Measurements from ENCODE around the gene CCNDBP1. TPM values are rescaled to one million over a fixed set of nuclear protein-coding genes. Genes with fewer than 3 reads are reported as not detected.

The CCNDBP1 gene
- total RNA-seq, 1 experiment from 2014 or later = 62.5 TPM

DNA sequence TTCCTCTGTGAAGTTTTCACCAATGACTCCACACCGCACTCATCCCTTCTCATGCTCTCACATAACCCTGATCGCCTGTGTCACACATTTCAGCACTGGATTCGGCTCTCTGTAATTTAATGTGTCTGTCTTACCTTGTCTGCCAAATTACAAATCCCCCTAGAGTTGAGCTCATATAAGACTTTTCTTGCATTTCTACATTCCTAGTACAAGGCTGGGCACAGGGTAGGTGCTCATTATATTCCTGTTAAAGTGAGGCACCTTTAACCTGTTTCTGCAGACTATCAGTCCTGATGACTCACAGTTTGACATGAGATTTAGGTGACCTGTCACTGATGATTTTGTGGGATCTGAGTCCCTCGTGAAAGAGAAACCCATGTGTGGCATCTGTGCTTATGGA, 58.9 kb downstream of the CCNDBP1 start:
- DNase-seq (ENCODE audit: low read depth, low spot score) (no peak), ATAC-seq (no peak)
- intact Hi-C loops (cut with micrococcal nuclease; ENCODE audit: unreplicated experiment) = no loop called here
- no peaks in the 10 kb centered on the region for H3K9me3 ChIP-seq (ENCODE audit: control insufficient read depth, insufficient read depth, low read depth, low read length)
- no peaks in the 10 kb centered on the region for H3K36me3 ChIP-seq (ENCODE audit: control insufficient read depth, insufficient read depth, low read length)
- H3K27ac ChIP-seq (ENCODE audit: low read length) = no peak overlapping the region
- in situ Hi-C loops (cut with HindIII; ENCODE audit: low pct_unique_long_range_greater_than_20kb, low sequenced_read_pairs) = no loop called here
- ChIA-PET CTCF (no interaction called here), POLR2A (no interaction called here)
- no peak overlapping the region for H3K4me3 ChIP-seq (ENCODE audit: low read depth in 2 of 2, low read length in 2 of 2)
- no peak for TF ChIP-seq POLR2AphosphoS5 (IDR thresholded peaks at IDR 0.05; ENCODE audit: low read depth, low read length)
- TF ChIP-seq SIN3A (IDR thresholded peaks at IDR 0.05; ENCODE audit: borderline replicate concordance, insufficient read depth, low read depth, low read length) = no peak
- TF ChIP-seq, protein P1, sequence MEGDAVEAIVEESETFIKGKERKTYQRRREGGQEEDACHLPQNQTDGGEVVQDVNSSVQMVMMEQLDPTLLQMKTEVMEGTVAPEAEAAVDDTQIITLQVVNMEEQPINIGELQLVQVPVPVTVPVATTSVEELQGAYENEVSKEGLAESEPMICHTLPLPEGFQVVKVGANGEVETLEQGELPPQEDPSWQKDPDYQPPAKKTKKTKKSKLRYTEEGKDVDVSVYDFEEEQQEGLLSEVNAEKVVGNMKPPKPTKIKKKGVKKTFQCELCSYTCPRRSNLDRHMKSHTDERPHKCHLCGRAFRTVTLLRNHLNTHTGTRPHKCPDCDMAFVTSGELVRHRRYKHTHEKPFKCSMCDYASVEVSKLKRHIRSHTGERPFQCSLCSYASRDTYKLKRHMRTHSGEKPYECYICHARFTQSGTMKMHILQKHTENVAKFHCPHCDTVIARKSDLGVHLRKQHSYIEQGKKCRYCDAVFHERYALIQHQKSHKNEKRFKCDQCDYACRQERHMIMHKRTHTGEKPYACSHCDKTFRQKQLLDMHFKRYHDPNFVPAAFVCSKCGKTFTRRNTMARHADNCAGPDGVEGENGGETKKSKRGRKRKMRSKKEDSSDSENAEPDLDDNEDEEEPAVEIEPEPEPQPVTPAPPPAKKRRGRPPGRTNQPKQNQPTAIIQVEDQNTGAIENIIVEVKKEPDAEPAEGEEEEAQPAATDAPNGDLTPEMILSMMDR (IDR thresholded peaks at IDR 0.05) = no peak
- TF ChIP-seq, protein P2, sequence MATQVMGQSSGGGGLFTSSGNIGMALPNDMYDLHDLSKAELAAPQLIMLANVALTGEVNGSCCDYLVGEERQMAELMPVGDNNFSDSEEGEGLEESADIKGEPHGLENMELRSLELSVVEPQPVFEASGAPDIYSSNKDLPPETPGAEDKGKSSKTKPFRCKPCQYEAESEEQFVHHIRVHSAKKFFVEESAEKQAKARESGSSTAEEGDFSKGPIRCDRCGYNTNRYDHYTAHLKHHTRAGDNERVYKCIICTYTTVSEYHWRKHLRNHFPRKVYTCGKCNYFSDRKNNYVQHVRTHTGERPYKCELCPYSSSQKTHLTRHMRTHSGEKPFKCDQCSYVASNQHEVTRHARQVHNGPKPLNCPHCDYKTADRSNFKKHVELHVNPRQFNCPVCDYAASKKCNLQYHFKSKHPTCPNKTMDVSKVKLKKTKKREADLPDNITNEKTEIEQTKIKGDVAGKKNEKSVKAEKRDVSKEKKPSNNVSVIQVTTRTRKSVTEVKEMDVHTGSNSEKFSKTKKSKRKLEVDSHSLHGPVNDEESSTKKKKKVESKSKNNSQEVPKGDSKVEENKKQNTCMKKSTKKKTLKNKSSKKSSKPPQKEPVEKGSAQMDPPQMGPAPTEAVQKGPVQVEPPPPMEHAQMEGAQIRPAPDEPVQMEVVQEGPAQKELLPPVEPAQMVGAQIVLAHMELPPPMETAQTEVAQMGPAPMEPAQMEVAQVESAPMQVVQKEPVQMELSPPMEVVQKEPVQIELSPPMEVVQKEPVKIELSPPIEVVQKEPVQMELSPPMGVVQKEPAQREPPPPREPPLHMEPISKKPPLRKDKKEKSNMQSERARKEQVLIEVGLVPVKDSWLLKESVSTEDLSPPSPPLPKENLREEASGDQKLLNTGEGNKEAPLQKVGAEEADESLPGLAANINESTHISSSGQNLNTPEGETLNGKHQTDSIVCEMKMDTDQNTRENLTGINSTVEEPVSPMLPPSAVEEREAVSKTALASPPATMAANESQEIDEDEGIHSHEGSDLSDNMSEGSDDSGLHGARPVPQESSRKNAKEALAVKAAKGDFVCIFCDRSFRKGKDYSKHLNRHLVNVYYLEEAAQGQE (IDR thresholded peaks at IDR 0.05; ENCODE audit: insufficient read depth in 1 of 2, low read depth in 2 of 2, low read length in 1 of 2) = no peak
- TF ChIP-seq TCF7L2 (IDR thresholded peaks at IDR 0.05; ENCODE audit: low read depth, low read length) = no peak
- no TSS peak for BruUV-seq (replicated peaks)
- H3K27me3 ChIP-seq (ENCODE audit: control insufficient read depth, insufficient read depth, low read length) = peaks cover 24% of the 10 kb centered on the region; the same call in 1 of the 2 replicates
- H3K4me1 ChIP-seq (ENCODE audit: control insufficient read depth, insufficient read depth, low read length) = no peaks in the 10 kb centered on the region

DNA sequence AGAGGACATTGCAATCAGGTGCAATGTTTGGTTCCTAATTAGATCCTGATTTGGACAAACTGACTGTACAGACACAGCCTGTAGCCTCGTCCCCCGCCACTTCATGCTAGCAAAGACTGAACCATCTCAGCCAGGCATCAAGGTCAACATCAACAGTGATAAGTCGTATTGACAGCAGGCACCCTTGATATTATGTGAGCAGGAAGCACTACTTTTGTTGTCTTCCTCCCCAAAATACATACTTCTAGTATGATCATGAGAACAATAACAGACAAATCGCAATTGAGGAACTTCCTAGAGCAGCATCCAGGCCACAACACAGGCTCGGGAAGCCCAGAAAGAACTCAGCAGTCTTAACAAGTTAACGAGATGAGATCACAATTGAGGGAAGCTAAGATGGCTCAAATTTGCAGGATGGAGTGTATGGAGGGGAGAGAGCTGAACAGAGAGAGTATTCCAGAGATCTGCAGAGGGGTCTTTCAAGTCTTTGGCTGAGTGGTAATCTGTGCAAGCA, 61.1 kb downstream of the CCNDBP1 start:
- DNase-seq (ENCODE audit: low read depth, low spot score) = no peak
- ChIA-PET CTCF (interaction anchor here (1.0 kb wide), 1 partner anchor 21 kb away, joined by 3 read pairs; no protein-coding TSS in a partner anchor), POLR2A (no interaction called here)
- H3K27me3 ChIP-seq (ENCODE audit: control insufficient read depth, insufficient read depth, low read length) = peaks cover 23% of the 10 kb centered on the region; the same call in 1 of the 2 replicates
- H3K4me1 ChIP-seq (ENCODE audit: control insufficient read depth, insufficient read depth, low read length) = no peaks in the 10 kb centered on the region
- H3K27ac ChIP-seq (ENCODE audit: low read length) = no peak overlapping the region
- TF ChIP-seq, protein P2 (IDR thresholded peaks at IDR 0.05; ENCODE audit: insufficient read depth in 1 of 2, low read depth in 2 of 2, low read length in 1 of 2) = no peak
- no peak for TF ChIP-seq SIN3A (IDR thresholded peaks at IDR 0.05; ENCODE audit: borderline replicate concordance, insufficient read depth, low read depth, low read length)
- no peak for TF ChIP-seq TCF7L2 (IDR thresholded peaks at IDR 0.05; ENCODE audit: low read depth, low read length)
- no peak for TF ChIP-seq POLR2AphosphoS5 (IDR thresholded peaks at IDR 0.05; ENCODE audit: low read depth, low read length)
- TF ChIP-seq, protein P1 (IDR thresholded peaks at IDR 0.05) = no peak
- no TSS peak for BruUV-seq (replicated peaks)
- in situ Hi-C loops (cut with HindIII; ENCODE audit: low pct_unique_long_range_greater_than_20kb, low sequenced_read_pairs) (no loop called here), intact Hi-C loops (cut with micrococcal nuclease; ENCODE audit: unreplicated experiment) (no loop called here)
- no peaks in the 10 kb centered on the region for H3K9me3 ChIP-seq (ENCODE audit: control insufficient read depth, insufficient read depth, low read depth, low read length)
- ATAC-seq = no peak
- H3K4me3 ChIP-seq (ENCODE audit: low read depth in 2 of 2, low read length in 2 of 2) = no peak overlapping the region
- H3K36me3 ChIP-seq (ENCODE audit: control insufficient read depth, insufficient read depth, low read length) = no peaks in the 10 kb centered on the region
